ENCODE measurements around the gene MDFI. TPM values are rescaled to one million over a fixed set of nuclear protein-coding genes. Genes with fewer than 3 reads are reported as not detected.

MDFI gene
- total and polyA plus RNA-seq, 11 donors: 0.35 to 9.3 (median 2.2) TPM

DNA sequence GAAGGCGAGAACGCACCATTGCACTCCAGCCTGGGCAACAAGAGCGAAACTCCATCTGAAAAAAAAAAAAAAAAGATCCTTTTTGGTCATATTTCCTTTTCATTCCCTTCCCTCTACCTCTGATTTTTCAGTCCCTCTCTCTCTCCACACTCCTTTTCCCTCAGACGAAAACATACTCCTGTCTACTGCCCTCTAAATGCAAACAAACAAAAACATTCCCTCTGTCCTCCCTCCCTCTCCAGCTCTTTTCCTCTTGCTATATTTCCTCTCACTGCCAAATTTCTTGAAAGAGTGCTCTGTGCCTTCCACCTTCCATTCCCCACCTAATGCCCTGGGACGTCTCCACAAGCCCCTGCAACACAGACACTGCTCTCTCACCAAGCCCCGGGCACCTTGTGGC, 14.9 kb upstream of the MDFI start:
- Histone ChIP-seq H3K27ac (no peak overlapping the region), H3K4me1 (peaks cover 0 to 20% (median 9%) of the 10 kb centered on the region in 12 donors), H3K9me3 (peaks cover 0 to 14% (median 6%) of the 10 kb centered on the region in 12 donors), H3K27me3 (no peaks in the 10 kb centered on the region), H3K36me3 (no peaks in the 10 kb centered on the region), H3K4me3 (no peak overlapping the region)
- no peak for TF ChIP-seq POLR2A (IDR thresholded peaks at IDR 0.05)
- TF ChIP-seq, protein P1, sequence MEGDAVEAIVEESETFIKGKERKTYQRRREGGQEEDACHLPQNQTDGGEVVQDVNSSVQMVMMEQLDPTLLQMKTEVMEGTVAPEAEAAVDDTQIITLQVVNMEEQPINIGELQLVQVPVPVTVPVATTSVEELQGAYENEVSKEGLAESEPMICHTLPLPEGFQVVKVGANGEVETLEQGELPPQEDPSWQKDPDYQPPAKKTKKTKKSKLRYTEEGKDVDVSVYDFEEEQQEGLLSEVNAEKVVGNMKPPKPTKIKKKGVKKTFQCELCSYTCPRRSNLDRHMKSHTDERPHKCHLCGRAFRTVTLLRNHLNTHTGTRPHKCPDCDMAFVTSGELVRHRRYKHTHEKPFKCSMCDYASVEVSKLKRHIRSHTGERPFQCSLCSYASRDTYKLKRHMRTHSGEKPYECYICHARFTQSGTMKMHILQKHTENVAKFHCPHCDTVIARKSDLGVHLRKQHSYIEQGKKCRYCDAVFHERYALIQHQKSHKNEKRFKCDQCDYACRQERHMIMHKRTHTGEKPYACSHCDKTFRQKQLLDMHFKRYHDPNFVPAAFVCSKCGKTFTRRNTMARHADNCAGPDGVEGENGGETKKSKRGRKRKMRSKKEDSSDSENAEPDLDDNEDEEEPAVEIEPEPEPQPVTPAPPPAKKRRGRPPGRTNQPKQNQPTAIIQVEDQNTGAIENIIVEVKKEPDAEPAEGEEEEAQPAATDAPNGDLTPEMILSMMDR (IDR thresholded peaks at IDR 0.05): no peak
- intact Hi-C loops (cut with DNase I): no loop called here
- no peak for ATAC-seq
- DNase-seq: no peak
- whole genome bisulfite sequencing, 4 donors: 93 to 95% (median 94%) methylated on average over 6 of the region's 6 CpGs

DNA sequence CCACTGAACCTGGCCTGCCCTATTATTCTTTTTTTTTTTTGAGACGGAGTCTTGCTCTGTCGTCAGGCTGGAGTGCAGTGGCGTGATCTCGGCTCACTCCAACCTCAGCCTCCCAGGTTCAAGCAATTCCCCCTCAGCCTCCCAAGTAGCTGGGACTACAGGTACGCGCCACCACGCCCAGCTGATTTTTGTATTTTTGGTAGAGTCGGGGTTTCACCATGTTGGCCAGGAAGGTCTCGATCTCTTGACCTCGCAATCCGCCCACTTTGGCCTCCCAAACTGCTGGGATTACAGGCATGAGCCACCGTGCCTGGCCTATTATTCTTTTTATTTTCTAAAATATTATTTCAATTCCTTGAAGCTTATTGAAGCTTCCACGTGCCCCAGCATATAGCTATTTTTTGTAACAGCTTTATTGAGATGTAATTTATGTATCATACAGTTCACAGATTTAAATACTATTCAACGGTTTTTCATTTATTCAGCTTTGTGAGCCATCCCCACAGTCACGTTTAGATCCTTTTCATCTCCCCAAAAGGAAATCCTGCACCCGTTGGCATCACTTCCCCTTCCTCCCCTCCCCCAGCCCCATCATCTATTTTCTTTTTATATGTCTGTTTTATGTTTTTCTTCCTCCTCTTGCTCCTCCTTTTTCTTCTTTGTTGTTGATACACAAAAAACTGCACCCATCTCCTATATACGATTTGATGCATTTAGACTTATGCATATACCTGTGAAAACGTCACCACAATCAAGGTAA, 13.5 kb upstream of the MDFI start:
- TF ChIP-seq, protein P1 (IDR thresholded peaks at IDR 0.05): no peak
- TF ChIP-seq POLR2A (IDR thresholded peaks at IDR 0.05): no peak
- Histone ChIP-seq H3K4me1 (peaks cover 0 to 19% (median 8%) of the 10 kb centered on the region in 12 donors), H3K36me3 (no peaks in the 10 kb centered on the region), H3K27ac (no peak overlapping the region), H3K27me3 (no peaks in the 10 kb centered on the region), H3K4me3 (no peak overlapping the region), H3K9me3 (peaks cover 0 to 14% (median 6%) of the 10 kb centered on the region in 12 donors)
- DNase-seq: no peak
- no peak for ATAC-seq
- intact Hi-C loops (cut with DNase I): no loop called here
- WGBS, 4 donors: 80 to 87% (median 86%) methylated on average over 18 of the region's 18 CpGs

DNA sequence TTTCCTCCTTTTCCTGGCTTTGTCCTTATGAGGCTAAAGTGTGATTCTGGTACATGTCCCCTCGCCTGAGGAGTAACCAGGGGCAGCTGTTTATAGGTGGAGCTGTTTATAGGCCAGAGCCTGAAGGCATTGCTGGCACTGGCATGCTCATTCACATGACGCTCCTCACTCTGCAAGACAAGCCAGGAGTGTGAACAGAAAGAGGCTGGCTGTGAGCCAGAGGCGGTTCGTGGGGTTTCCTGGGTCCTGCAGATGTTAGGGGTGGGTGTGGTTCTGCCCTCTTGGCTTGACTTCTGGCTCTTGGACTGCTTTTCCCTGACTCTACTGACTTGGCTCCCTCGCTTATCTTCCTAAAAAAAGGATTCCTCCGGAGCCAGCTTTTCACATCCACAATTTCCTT, 12.8 kb upstream of the MDFI start:
- TF ChIP-seq POLR2A (IDR thresholded peaks at IDR 0.05): no peak
- H3K4me3 ChIP-seq: no peak overlapping the region
- ATAC-seq: peak; percentile 79 to 94 (median 82)
- intact Hi-C loops (cut with DNase I): no loop called here
- 12 to 17% (median 15%) methylated on average over 6 of the region's 6 CpGs for WGBS, 4 donors
- H3K36me3 ChIP-seq: no peaks in the 10 kb centered on the region
- peaks cover 0 to 19% (median 8%) of the 10 kb centered on the region in 12 donors for H3K4me1 ChIP-seq
- peaks cover 0 to 14% (median 6%) of the 10 kb centered on the region in 12 donors for H3K9me3 ChIP-seq
- H3K27me3 ChIP-seq: no peaks in the 10 kb centered on the region
- no peak overlapping the region for H3K27ac ChIP-seq
- peak in 4 of 5 donors; percentile 38 to 82 (median 56) for DNase-seq

DNA sequence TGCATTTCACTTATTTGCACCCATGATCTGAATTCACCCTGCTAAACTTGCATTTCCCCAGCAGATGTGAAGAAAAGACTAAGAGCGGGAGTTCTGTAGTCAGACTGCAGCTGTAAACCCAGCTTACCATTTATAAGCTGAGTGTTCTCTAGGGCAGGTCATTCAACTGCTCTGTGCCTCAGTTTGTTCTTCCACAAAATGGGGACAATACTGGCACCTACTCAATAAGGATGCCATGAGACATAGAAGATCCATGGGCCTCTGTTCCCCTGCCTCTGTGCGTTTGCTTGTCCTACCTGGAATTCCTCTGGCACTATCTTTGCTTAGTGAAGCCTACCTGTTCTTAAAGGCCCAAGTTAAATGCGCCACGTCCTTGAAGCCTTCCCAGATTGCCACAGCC, 12.2 kb upstream of the MDFI start:
- WGBS, 4 donors: 90 to 99% (median 96%) methylated on average over 4 of the region's 4 CpGs

More for the DNA sequence above, 12.2 kb upstream of the MDFI start:
- Histone ChIP-seq H3K4me3 (no peak overlapping the region), H3K4me1 (peaks cover 0 to 19% (median 8%) of the 10 kb centered on the region in 12 donors), H3K36me3 (no peaks in the 10 kb centered on the region), H3K9me3 (peaks cover 0 to 10% (median 4%) of the 10 kb centered on the region in 12 donors), H3K27ac (no peak overlapping the region), H3K27me3 (no peaks in the 10 kb centered on the region)
- intact Hi-C loops (cut with DNase I): no loop called here
- DNase-seq (no peak), ATAC-seq (no peak)
- no peak for TF ChIP-seq POLR2A (IDR thresholded peaks at IDR 0.05)
- TF ChIP-seq, protein P1 (IDR thresholded peaks at IDR 0.05): no peak
